ENCODE data around the gene JMJD8.

The JMJD8 gene

GRCh38 chr16:720990-721764, 37.0 kb upstream of the JMJD8 start, which contains the start of gene ANTKMT:
TSS of gene ANTKMT (plus strand) at chr16:721146. CDS start at chr16:721275, 129 bp downstream.
- peak; percentile 5 for TF ChIP-seq CTCF (IDR thresholded peaks at IDR 0.05; ENCODE audit: low read depth, low read length, missing control alignments)
- DNase-seq (ENCODE audit: low read depth) = no peak
- H3K4me3 ChIP-seq (ENCODE audit: low read depth, low read length) = peak within 1 kb of the TSS; percentile 90

GRCh38 chr16:720447-720989, 36.4 kb upstream of the JMJD8 start:
- peak; percentile 43 for TF ChIP-seq CTCF (IDR thresholded peaks at IDR 0.05; ENCODE audit: low read depth, low read length, missing control alignments)
- H3K4me3 ChIP-seq (ENCODE audit: low read depth, low read length) = peak overlapping the region; percentile 90
- no peak for DNase-seq (ENCODE audit: low read depth)

- peak overlapping the region; percentile 90 for H3K4me3 ChIP-seq (ENCODE audit: low read depth, low read length)
- DNase-seq (ENCODE audit: low read depth) = no peak
- peak; percentile 39 for TF ChIP-seq CTCF (IDR thresholded peaks at IDR 0.05; ENCODE audit: low read depth, low read length, missing control alignments)
Observed at GRCh38 chr16:719815-720446, 35.8 kb upstream of the JMJD8 start.

- no peak for TF ChIP-seq CTCF (IDR thresholded peaks at IDR 0.05; ENCODE audit: low read depth, low read length, missing control alignments)
- DNase-seq (ENCODE audit: low read depth) = no peak
- H3K4me3 ChIP-seq (ENCODE audit: low read depth, low read length) = no peak overlapping the region
Observed at GRCh38 chr16:718922-719321, 34.8 kb upstream of the JMJD8 start.

GRCh38 chr16:718389-718788, 34.3 kb upstream of the JMJD8 start:
- TF ChIP-seq CTCF (IDR thresholded peaks at IDR 0.05; ENCODE audit: low read depth, low read length, missing control alignments) = no peak

GRCh38 chr16:717450-718245, 33.5 kb upstream of the JMJD8 start:
- no peak for TF ChIP-seq CTCF (IDR thresholded peaks at IDR 0.05; ENCODE audit: low read depth, low read length, missing control alignments)
- no peak overlapping the region for H3K4me3 ChIP-seq (ENCODE audit: low read depth, low read length)
- no peak for DNase-seq (ENCODE audit: low read depth)

More at GRCh38 chr16:718389-718788, 34.3 kb upstream of the JMJD8 start:
- H3K4me3 ChIP-seq (ENCODE audit: low read depth, low read length) = no peak overlapping the region
- DNase-seq (ENCODE audit: low read depth) = no peak
